ENCODE data around the gene SRCAP. TPM values are rescaled to one million over a fixed set of nuclear protein-coding genes. Genes with fewer than 3 reads are reported as not detected.
A peak's percentile ranks its signal among the peaks of the same experiment; 100 is the strongest.
"Not testable (repeated sequence)": the region's sequence is repeated elsewhere in the genome, so short reads cannot be mapped to it uniquely, and the experiment has no call there.

The SRCAP gene
- total RNA-seq, 1 experiment from 2014 or later = 58.5 TPM

DNA sequence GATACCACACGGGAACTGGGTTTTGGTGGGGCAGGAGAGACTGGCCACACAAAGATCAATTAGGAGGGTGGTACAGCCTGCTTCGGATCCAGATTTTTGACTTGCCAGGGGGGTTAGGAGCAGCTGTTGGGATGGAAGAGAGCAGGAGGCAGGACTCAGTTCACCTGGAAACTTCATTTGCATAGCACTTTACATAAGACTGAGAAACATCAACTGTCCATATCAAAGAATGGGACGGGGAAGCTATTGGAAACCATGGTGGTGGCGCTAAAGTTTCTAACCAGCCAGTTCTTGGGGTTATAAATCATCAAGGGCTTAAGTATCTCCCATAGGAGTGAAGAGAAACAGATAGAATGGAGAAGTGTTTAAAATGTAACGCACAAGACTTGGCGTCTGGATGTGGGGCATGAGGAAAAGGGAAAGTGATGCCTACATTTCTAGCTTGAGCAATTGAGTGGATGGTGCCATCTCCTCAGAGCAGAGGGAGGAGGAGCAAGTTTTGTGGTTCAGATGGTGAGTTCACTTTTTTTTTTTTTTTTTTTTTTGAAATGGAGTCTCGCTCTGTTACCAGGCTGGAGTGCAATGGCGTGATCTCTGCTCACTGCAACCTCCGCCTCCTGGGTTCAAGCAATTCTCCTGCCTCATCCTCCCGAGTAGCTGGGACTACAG, 6.4 kb upstream of the SRCAP start:
- ATAC-seq = peak; percentile 80
- H3K4me3 Mint-ChIP-seq = peak overlapping the region; percentile 38
- peaks cover 100% of the 10 kb centered on the region for H3K27me3 Mint-ChIP-seq (ENCODE audit: low read depth)
- ChIA-PET POLR2A (interaction anchor here (0.7 to 1.1 kb wide), 4 partner anchors 8 to 274 kb away, joined by 3 to 8 read pairs (median 6); partner anchors contain the start of gene PRR14), CTCF (interaction anchor here (0.6 to 3.5 kb wide), 11 partner anchors 15 to 793 kb away, joined by 3 to 40 read pairs (median 5); partner anchors contain the start of genes DCTPP1, FBRS, PRR14 and SEZ6L2)
- H3K9me3 Mint-ChIP-seq = no peaks in the 10 kb centered on the region
- TF ChIP-seq JAZF1 (CRISPR knock-in tag; IDR thresholded peaks at IDR 0.05) (no peak), NR2C2 (CRISPR knock-in tag; IDR thresholded peaks at IDR 0.05) (no peak), ZNF416 (CRISPR knock-in tag; IDR thresholded peaks at IDR 0.05) (no peak), KAT7 (CRISPR knock-in tag; IDR thresholded peaks at IDR 0.05; ENCODE audit: borderline replicate concordance) (no peak), NFYB (CRISPR knock-in tag; conservative IDR thresholded peaks at IDR 0.05; ENCODE audit: low read depth) (no peak)
- H3K27ac Mint-ChIP-seq = no peak overlapping the region
- peaks cover 22% of the 10 kb centered on the region for H3K4me1 Mint-ChIP-seq
- no peak for DNase-seq (ENCODE audit: low spot score)
- no peaks in the 10 kb centered on the region for H3K36me3 Mint-ChIP-seq

DNA sequence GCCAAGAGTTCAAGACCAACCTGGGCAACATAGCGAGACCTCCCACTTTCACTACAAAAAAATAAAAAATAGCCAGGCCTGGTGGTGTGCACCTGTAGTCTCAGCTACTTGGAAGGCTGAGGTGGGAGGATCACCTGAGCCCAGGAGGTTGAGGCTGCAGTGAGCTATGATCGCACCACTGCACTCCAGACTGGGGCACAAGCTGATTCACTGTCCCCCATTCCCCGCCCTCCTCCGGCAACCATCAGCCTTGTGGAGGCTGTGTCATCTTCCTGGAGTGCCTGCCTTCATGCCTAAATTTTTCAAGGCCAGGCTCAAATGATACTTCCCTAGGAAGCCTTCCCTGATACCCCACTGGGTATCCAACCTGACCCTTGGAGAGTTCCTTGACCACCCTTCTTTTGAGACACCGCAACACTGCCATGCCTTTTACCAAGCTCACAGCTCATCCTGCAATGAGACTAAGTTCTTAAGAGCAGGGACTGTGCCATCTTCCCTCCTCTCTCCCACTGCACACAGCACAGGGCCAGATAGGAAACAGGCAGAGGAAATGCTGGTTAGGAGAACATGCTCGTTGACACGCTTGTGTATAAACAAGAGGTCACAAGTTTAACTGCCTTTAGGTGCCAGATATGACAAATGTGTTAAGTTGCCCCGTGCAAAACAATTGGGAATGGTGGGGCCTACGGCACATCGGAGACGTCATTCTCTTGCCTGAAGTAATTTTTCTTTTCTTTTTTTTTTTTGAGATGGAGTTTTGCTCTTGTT, 3.9 kb upstream of the SRCAP start:
- POLR2A ChIA-PET = interaction anchor here (1.5 kb wide), 1 partner anchor 17 kb away, joined by 6 read pairs; no protein-coding TSS in a partner anchor

DNA sequence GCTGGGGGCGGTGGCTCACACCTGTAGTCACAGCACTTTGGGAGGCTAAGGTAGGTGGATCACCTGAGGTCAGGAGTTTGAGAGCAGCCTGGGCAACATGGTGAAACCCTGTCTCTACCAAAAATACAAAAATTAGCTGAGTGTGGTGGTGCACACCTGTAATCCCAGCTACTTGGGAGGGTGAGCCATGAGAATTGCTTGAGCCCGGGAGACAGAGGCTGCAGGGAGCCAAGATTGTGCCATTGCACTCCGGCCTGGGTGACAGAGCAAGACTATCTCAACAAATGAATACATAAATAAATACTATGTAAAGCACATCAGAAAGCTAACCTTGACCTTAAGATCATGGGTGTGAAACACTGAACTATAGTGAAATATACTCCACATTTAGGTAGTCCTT, 2.3 kb upstream of the SRCAP start:
- Mint-ChIP-seq H3K4me1 (peaks cover 33% of the 10 kb centered on the region), H3K36me3 (peaks cover 15% of the 10 kb centered on the region)
- not testable (repeated sequence) for H3K27ac Mint-ChIP-seq

More for the DNA sequence above, 3.9 kb upstream of the SRCAP start:
- H3K9me3 Mint-ChIP-seq = no peaks in the 10 kb centered on the region
- H3K27ac Mint-ChIP-seq = no peak overlapping the region
- no peak for TF ChIP-seq MYBL2 (CRISPR knock-in tag; IDR thresholded peaks at IDR 0.05)
- no peak for TF ChIP-seq NR2C2 (CRISPR knock-in tag; IDR thresholded peaks at IDR 0.05)
- TF ChIP-seq, protein P1, sequence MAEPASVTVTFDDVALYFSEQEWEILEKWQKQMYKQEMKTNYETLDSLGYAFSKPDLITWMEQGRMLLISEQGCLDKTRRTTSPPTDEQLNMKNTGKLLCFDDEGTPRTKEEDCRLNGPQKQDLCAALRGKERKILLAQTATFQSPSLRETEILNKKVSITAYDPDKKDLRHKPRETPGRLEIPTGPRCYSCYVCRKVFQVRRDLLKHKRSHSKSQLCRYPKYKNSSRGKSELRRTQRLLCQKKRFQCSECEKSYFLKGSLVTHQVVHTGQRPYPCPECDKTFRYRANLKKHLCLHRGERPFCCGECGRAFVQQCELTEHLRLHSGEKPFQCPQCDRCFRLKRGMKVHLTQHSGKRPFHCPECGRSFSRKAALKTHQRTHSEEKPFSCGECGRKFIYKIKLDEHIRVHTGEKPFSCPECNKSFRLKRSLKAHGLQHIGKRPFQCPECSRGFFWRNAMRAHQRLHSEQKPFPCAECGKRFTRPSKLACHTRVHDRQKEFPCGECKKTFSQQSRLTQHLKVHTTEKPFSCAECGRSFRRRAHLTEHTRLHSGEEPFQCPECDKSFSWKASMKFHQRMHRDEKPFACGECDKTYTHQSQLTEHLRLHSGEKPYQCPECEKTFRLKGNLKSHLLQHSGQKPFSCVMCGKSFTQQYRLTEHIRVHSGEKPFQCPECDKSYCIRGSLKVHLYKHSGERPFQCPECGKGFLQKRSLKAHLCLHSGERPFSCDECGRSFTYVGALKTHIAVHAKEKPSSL (CRISPR knock-in tag; conservative IDR thresholded peaks at IDR 0.05) = no peak
- no peak for TF ChIP-seq FOXJ3 (CRISPR knock-in tag; IDR thresholded peaks at IDR 0.05; ENCODE audit: borderline replicate concordance)
- H3K36me3 Mint-ChIP-seq = peaks cover 5% of the 10 kb centered on the region; the same call in 1 of the 2 replicates
- H3K4me1 Mint-ChIP-seq = peaks cover 33% of the 10 kb centered on the region
- CTCF ChIA-PET = interaction anchor here (0.7 to 3.5 kb wide), 12 partner anchors 10 to 340 kb away, joined by 3 to 40 read pairs (median 6); partner anchors contain the start of genes CD2BP2, DCTPP1, FBRS and FBXL19
- H3K27me3 Mint-ChIP-seq (ENCODE audit: low read depth) = peaks cover 81% of the 10 kb centered on the region
- ATAC-seq (no peak), DNase-seq (ENCODE audit: low spot score) (no peak)
- H3K4me3 Mint-ChIP-seq = no peak overlapping the region

DNA sequence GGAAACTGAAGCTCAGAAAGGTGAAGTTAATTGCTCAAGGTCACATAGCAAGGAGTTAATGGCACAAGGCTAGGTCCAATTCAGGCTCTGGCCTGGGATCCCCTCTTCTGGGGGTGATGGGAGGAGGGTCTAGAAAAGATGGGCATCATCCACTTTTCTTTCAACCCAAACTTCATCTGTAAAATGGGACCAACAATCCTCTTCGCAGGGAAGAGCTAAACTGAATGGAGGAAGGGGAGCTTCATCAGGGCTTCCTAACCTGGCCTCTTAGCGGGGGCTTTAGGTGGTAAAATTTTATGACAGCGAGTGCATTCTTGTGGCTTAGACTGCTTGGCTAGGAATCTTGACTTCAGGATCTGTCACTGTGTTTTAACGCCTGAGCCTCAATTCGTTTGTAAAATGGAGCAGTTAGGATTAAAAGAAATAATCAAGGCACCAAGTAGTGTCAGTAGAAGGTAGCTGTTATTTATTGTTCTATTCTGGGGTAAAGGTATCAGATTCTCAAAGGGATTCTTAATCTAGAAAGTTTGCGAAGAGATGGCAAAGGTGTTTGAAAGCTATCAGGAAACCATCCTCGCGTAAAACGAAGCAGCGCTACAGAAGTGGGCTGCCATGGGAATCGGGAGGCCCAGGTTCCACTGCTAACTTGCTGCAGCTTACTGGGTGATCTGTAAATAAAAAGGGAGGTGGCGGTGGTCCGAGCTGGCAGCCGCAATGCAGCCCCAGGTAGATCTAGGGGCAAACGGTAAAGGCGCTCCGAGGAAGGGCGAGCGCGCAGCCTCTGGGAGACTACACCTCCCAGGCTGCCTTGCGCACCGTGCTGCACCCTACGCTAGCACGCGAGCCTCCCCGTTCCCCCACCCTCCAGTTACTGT, 1.5 kb upstream of the SRCAP start:
- Mint-ChIP-seq H3K36me3 (peaks cover 15% of the 10 kb centered on the region), H3K4me3 (peak overlapping the region; percentile 95), H3K27me3 (ENCODE audit: low read depth) (peaks cover 57% of the 10 kb centered on the region), H3K27ac (peak overlapping the region; percentile 100), H3K9me3 (no peaks in the 10 kb centered on the region), H3K4me1 (peaks cover 24% of the 10 kb centered on the region)
- POLR2A ChIA-PET = interaction anchor here (0.6 to 1.0 kb wide), 3 partner anchors 20 to 873 kb away, joined by 3 to 5 read pairs (median 4); no protein-coding TSS in a partner anchor
- CTCF ChIA-PET = interaction anchor here (1.3 to 2.3 kb wide), 3 partner anchors 20 to 47 kb away, joined by 3 to 6 read pairs (median 6); partner anchors contain the start of genes FBRS and PRR14
- peak; percentile 88 for ATAC-seq
- TF ChIP-seq JAZF1 (CRISPR knock-in tag; IDR thresholded peaks at IDR 0.05) = no peak
- 0 out of 2 replicates have a peak, but pooled peaks have one; percentile 11 for TF ChIP-seq EMX1 (CRISPR knock-in tag; IDR thresholded peaks at IDR 0.05)
- DNase-seq (ENCODE audit: low spot score) = no peak

More for the DNA sequence above, 2.3 kb upstream of the SRCAP start:
- POLR2A ChIA-PET; H3K9me3 Mint-ChIP-seq; ATAC-seq; DNase-seq (ENCODE audit: low spot score); H3K4me3 Mint-ChIP-seq: not testable (repeated sequence)
- CTCF ChIA-PET = interaction anchor here (1.3 to 2.3 kb wide), 3 partner anchors 19 to 46 kb away, joined by 3 to 6 read pairs (median 6); partner anchors contain the start of genes FBRS and PRR14
- peaks cover 65% of the 10 kb centered on the region for H3K27me3 Mint-ChIP-seq (ENCODE audit: low read depth)

Measured in WTC11 (cell line).